Keratinocyte (primary cell): Measurements from ENCODE around the gene PRR20G. TPM values are rescaled to one million over a fixed set of nuclear protein-coding genes. Genes with fewer than 3 reads are reported as not detected.

Experiments
- DNase-seq: peaks from one replicate; pipeline ENCODE4 v3.0.0-alpha.2; 2011; ENCODE audit warnings: low read depth, missing footprints, low spot score
- FAIRE-seq: peaks from 2 replicates; lab custom pipeline; 2011; peaks lifted over from hg19 to GRCh38; lab: Jason Lieb, UNC
- H2AFZ ChIP-seq: 2 replicates; pipeline ENCODE4 v1.6.0; 2012; ENCODE audit warnings: low read length, control low read depth, inconsistent platforms; ENCODE audit not compliant: control insufficient read depth
- H3K27ac ChIP-seq: 2 replicates; pipeline ENCODE4 v1.5.1; 2011; ENCODE audit warnings: low read length; ENCODE audit not compliant: control insufficient read depth, insufficient read depth
- H3K27me3 ChIP-seq: 3 replicates; pipeline ENCODE4 v1.6.0; 2011; ENCODE audit warnings: low read length; ENCODE audit not compliant: control insufficient read depth, insufficient read depth; ENCODE audit errors: extremely low read depth
- H3K36me3 ChIP-seq, 2 experiments: 2 replicates in 1 of 2; 3 replicates in 1 of 2; pipeline ENCODE4 v1.5.1; 2011; ENCODE audit warnings: low read length in 2 of 2, mild to moderate bottlenecking in 1 of 2; ENCODE audit not compliant: control insufficient read depth in 2 of 2, insufficient read depth in 2 of 2; ENCODE audit errors: extremely low read depth in 1 of 2
- H3K4me1 ChIP-seq: 3 replicates; pipeline ENCODE4 v1.5.1; 2011; ENCODE audit warnings: low read length; ENCODE audit not compliant: control insufficient read depth, insufficient read depth; ENCODE audit errors: extremely low read depth
- H3K4me2 ChIP-seq: 3 replicates; pipeline ENCODE4 v1.6.0; 2011; ENCODE audit warnings: low read depth, low read length; ENCODE audit not compliant: control insufficient read depth, insufficient read depth; ENCODE audit errors: extremely low read depth
- H3K4me3 ChIP-seq, 3 experiments: fragments of 200-600 bp in 1 of 3; sonication (generic) in 1 of 3; 2 replicates in 2 of 3; 3 replicates in 1 of 3; pipeline ENCODE4 v1.5.1; 2011 to 2016; ENCODE audit warnings: low read length in 3 of 3, mild to moderate bottlenecking in 3 of 3, control low read depth in 2 of 3, inconsistent platforms in 1 of 3, low read depth in 1 of 3, mixed read lengths in 1 of 3, mixed run types in 1 of 3, moderate library complexity in 1 of 3; ENCODE audit not compliant: control insufficient read depth in 2 of 3, insufficient read depth in 2 of 3; ENCODE audit errors: extremely low read depth in 1 of 3
- H3K79me2 ChIP-seq: 2 replicates; pipeline ENCODE4 v1.6.0; 2012; ENCODE audit warnings: low read length; ENCODE audit not compliant: control insufficient read depth, insufficient read depth
- H3K9ac ChIP-seq: 3 replicates; pipeline ENCODE4 v1.6.0; 2011; ENCODE audit warnings: low read length; ENCODE audit not compliant: control insufficient read depth, insufficient read depth; ENCODE audit errors: extremely low read depth
- H3K9me1 ChIP-seq: 3 replicates; pipeline ENCODE4 v1.6.0; 2011; ENCODE audit warnings: low read length; ENCODE audit not compliant: control insufficient read depth, insufficient read depth; ENCODE audit errors: extremely low read depth
- H3K9me3 ChIP-seq: 2 replicates; pipeline ENCODE4 v1.5.1; 2012; ENCODE audit warnings: low read depth, low read length; ENCODE audit not compliant: control insufficient read depth
- H4K20me1 ChIP-seq: 3 replicates; pipeline ENCODE4 v1.6.0; 2011; ENCODE audit warnings: low read length; ENCODE audit not compliant: control insufficient read depth, insufficient read depth; ENCODE audit errors: extremely low read depth
- EZH2 ChIP-seq: IDR thresholded peaks from one replicate; pipeline ENCODE4 v1.6.1; 2012; ENCODE audit warnings: inconsistent platforms, mild to moderate bottlenecking, low read length, moderate library complexity
- dilution Hi-C: fragments of 300-500 bp; cut with MboI; formaldehyde crosslinking; loops from one replicate; pipeline ENCODE4 v1.7.0; 2020; ENCODE audit warnings: low sequenced_read_pairs; ENCODE audit not compliant: extremely low pct_ligation_motif_present
- polyA minus RNA-seq, 3 experiments: library from RNA; depleted of rRNA, polyadenylated mRNA; stranded (reverse); fragments of >200 nt; gene quantifications; 1 replicate in 1 of 3; 2 replicates in 1 of 3; 3 replicates in 1 of 3; pipeline ENCODE4 v1.2.3, GENCODE V29; 2011
- polyA plus RNA-seq, 5 experiments: library from polyadenylated mRNA; depleted of rRNA in 3 of 5; stranded (reverse) in 3 of 5; stranded (forward) in 1 of 5; unstranded in 1 of 5; fragments of >200 nt; gene quantifications; 1 replicate in 1 of 5; 2 replicates in 3 of 5; 3 replicates in 1 of 5; pipeline versions ENCODE4 v1.2.1 to v1.2.3, GENCODE V29; 2011 to 2012; ENCODE audit warnings: missing spikeins in 2 of 5, low read depth in 1 of 5, low replicate concordance in 1 of 5
- TF ChIP-seq, protein P1 (sequence below), 3 experiments: IDR thresholded peaks in 1 of 3; conservative IDR thresholded peaks in 1 of 3; optimal IDR thresholded peaks in 1 of 3; 2 replicates in 2 of 3; 3 replicates in 1 of 3; pipeline versions ENCODE3 to v1.5.1; 2011; ENCODE audit warnings: low read length in 3 of 3, mild to moderate bottlenecking in 3 of 3, moderate library complexity in 2 of 3, control low read depth in 1 of 3, inconsistent platforms in 1 of 3; ENCODE audit not compliant: insufficient read depth in 2 of 3; ENCODE audit errors: extremely low read depth in 1 of 3

The PRR20G gene
- 0.05 TPM in 1 of 3 replicates, not detected in the others for polyA plus RNA-seq
- polyA plus RNA-seq (2011; ENCODE audit: low read depth), result not detected
- polyA plus RNA-seq (2011; cell fraction: cytosol; rRNA removed), result not detected in 2 replicates
- polyA plus RNA-seq (2011; cell fraction: nucleus; rRNA removed), result not detected in 2 replicates
- polyA plus RNA-seq (2012; ENCODE audit: low replicate concordance), result 0.10 TPM in 1 of 2 replicates, not detected in the other
- polyA minus RNA-seq, result 0.79 TPM in 1 of 3 replicates, not detected in the others
- not detected for polyA minus RNA-seq (2011; cell fraction: cytosol; rRNA and poly(A)+ RNA removed)
- not detected in 2 replicates for polyA minus RNA-seq (2011; cell fraction: nucleus; rRNA and poly(A)+ RNA removed)

DNA sequence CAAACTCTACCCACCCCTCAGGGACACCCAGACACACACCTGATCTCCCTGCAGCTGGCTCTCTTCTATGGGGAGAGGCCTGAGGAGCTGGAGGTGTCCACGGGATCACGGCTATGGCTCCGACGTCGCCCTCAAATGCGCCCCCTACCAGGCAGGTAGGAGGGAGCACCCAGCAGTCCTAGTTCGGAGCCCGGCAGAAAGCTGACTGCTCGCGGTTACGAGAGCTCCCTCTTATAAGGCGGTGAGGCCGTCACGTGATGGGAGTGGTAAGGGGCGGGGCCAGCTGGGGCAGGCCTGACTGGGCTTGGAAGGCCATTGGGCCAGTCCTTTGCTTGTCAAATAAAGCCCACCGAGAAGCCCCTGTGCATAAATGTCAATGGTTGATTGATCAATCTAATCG lies at the start of gene PRR20G:
PRR20G (minus strand) TSS at position 207 of the 400 bp plus-strand sequence. CDS start 681 bp downstream, outside the sequence.
- Histone ChIP-seq H3K9ac (peak within 1 kb of the TSS; percentile 66), H3K9me1 (no peaks in the 10 kb centered on the region), H3K79me2 (no peaks in the 10 kb centered on the region), H3K27ac (peak within 1 kb of the TSS; percentile 76), H3K4me3 (peak within 1 kb of the TSS; percentile 5 to 50 (median 46)), H3K4me2 (peak within 1 kb of the TSS; percentile 74), H2AFZ (no peak within 1 kb of the TSS), H3K9me3 (no peaks in the 10 kb centered on the region), H3K27me3 (no peaks in the 10 kb centered on the region), H4K20me1 (no peaks in the 10 kb centered on the region), H3K36me3 (no peaks in the 10 kb centered on the region), H3K4me1 (peaks cover 9% of the 10 kb centered on the region)
- TF ChIP-seq, protein P1, sequence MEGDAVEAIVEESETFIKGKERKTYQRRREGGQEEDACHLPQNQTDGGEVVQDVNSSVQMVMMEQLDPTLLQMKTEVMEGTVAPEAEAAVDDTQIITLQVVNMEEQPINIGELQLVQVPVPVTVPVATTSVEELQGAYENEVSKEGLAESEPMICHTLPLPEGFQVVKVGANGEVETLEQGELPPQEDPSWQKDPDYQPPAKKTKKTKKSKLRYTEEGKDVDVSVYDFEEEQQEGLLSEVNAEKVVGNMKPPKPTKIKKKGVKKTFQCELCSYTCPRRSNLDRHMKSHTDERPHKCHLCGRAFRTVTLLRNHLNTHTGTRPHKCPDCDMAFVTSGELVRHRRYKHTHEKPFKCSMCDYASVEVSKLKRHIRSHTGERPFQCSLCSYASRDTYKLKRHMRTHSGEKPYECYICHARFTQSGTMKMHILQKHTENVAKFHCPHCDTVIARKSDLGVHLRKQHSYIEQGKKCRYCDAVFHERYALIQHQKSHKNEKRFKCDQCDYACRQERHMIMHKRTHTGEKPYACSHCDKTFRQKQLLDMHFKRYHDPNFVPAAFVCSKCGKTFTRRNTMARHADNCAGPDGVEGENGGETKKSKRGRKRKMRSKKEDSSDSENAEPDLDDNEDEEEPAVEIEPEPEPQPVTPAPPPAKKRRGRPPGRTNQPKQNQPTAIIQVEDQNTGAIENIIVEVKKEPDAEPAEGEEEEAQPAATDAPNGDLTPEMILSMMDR (optimal IDR thresholded peaks at IDR 0.05 in 1 of 3, IDR thresholded peaks at IDR 0.05 in 1 of 3, conservative IDR thresholded peaks at IDR 0.05 in 1 of 3; ENCODE audit: extremely low read depth in 1 of 3, insufficient read depth in 2 of 3, low read length in 3 of 3), result no peak
- TF ChIP-seq EZH2, result no peak
- dilution Hi-C loops, result no loop called here
- FAIRE-seq, result no peak
- no peak for DNase-seq

DNA sequence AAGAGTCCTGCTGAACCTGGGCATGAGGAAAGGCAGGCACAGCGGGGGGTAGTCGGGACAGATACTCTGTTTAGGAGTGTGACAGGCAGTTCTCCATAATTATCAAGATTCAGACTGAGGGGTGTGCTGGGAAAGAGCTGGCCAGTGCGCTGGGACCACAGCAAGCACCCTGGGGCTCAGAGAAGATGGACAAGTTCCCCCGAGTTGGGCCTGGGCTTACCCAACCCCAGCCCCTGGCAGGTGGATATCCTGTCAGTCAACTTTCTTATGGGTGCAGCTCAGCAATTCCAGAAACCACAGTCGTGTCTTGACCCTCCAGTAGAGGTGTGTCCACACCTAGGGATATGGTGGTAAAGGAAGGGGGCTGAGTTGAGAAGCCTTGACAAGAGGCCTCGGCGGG lies 49.2 kb upstream of the PRR20G start:
- H3K27me3 ChIP-seq, result peaks cover 17% of the 10 kb centered on the region
- no peak for DNase-seq
- H2AFZ ChIP-seq, result no peak overlapping the region
- no peak for TF ChIP-seq EZH2
- TF ChIP-seq, protein P1 (optimal IDR thresholded peaks at IDR 0.05 in 1 of 3, IDR thresholded peaks at IDR 0.05 in 1 of 3, conservative IDR thresholded peaks at IDR 0.05 in 1 of 3; ENCODE audit: extremely low read depth in 1 of 3, insufficient read depth in 2 of 3, low read length in 3 of 3), result no peak
- no peaks in the 10 kb centered on the region for H4K20me1 ChIP-seq
- FAIRE-seq, result no peak
- H3K36me3 ChIP-seq, result no peaks in the 10 kb centered on the region
- no peak overlapping the region for H3K9ac ChIP-seq
- H3K4me2 ChIP-seq, result no peak overlapping the region
- dilution Hi-C loops, result no loop called here
- no peaks in the 10 kb centered on the region for H3K9me3 ChIP-seq
- no peaks in the 10 kb centered on the region for H3K9me1 ChIP-seq
- no peaks in the 10 kb centered on the region for H3K4me1 ChIP-seq
- no peak overlapping the region for H3K4me3 ChIP-seq
- H3K79me2 ChIP-seq, result no peaks in the 10 kb centered on the region
- H3K27ac ChIP-seq, result no peak overlapping the region
